NCI-H748 (cell line): ENCODE results near the gene TTYH3.
"Not testable (repeated sequence)": the region's sequence is repeated elsewhere in the genome, so short reads cannot be mapped to it uniquely, and the experiment has no call there.

ENCODE experiments used
- DNase-seq: peaks from one replicate; lab custom pipeline; 2025; ENCODE audit not compliant: unreplicated experiment; lab: John Stamatoyannopoulos, UW

The TTYH3 gene

DNA sequence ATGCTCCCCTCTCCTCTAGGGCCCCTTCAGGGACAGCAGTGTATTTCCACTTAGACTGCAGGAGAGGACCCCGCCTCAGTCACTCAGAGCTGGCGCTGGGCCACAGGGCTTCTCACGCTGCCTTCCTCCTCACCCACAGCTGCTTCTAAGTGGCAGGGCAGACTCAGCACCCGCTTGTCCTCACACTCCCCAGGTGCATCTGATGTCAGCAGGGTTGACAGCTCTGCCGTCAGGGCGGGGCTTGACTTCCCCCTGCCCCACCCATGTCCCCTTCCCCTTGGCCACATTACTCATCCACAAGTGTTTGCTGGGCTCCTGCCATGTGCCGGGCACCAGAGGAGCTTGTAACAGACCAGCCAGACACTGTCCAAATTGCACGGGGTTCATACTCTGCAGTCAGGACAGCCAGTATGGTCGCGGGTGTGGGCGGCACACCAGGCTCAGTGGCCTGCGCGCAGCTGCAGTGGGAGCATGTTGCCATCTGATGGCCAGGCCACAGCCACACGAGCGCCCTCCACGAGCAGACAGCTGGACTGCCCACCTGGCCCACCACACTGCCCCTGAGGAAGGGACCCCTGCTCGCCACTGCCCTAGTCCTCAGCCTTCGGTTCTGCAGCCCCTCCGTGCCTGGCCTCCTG lies 29.3 kb upstream of the TTYH3 start:
- DNase-seq = no peak

GRCh38 chr7:2603044-2603965 lies 28.5 kb upstream of the TTYH3 start:
- DNase-seq = no peak

DNA sequence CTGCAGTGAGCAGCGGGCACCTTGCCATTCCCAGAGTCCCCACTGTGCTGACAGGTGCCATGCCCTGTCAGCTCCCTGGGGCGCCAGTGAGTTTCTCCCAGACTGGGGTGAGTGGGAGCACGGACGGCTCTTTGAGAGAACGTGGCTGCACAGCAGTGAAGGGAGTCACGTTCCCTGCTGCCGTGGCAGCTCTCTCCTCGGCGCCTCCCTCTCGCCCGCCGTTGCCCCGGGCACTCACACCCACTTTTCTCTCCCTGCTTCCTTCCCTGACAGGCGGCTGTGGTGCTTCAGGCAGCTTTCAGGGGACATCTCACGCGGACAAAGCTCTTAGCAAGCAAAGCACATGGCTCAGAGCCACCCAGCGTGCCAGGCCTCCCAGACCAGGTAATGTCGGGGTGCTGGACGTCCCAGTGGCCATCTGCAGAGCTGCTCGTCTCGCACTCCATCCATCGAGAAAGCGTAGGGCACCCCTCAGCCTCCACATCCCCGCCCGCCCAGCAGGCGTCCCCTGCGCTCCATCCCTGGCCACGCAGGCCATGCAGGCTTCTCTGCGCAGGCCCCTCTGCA lies 27.1 kb upstream of the TTYH3 start:
- no peak for DNase-seq

DNA sequence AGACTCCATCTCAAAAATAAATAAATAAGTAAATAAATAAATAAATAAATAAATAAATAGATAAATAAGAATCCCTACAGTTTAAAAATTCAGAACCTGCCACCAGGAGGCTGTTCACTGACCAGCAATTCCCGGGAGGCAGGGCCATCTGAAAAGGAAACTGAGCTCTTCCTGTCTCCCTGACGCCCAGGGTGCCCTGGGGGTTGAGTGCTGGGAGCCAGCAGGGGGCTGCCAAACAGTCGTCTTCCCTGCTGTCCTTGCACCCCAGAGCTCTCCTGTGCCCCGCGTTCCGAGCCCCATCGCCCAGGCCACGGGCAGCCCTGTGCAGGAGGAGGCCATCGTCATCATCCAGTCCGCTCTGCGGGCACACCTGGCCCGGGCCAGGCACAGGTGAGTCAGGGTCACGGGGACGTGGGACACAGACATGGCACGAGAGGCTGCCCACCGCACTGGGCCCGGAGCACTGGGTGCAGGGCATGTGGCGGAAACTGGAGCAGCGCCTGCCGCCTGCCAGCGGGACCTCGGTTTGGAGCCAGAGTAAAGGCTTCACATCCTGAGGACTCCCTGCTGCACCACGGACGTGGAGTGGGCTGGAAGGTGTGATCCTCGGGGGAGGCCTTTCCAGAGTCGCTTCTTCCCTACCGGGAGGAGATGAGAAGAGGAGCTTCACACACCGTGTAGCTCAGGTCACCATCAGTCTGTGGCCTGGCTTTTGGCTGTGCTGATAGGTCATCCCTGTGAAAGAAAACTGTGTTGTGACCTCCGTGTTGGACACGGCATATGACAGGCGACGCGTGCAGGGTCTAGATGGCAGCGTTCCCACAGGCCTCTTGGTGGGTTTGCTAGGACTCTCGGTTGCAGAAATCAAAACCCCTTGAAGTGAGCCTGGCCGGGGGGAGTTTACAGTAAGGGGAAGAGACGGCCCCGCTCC lies 25.9 kb upstream of the TTYH3 start:
- DNase-seq = no peak

DNA sequence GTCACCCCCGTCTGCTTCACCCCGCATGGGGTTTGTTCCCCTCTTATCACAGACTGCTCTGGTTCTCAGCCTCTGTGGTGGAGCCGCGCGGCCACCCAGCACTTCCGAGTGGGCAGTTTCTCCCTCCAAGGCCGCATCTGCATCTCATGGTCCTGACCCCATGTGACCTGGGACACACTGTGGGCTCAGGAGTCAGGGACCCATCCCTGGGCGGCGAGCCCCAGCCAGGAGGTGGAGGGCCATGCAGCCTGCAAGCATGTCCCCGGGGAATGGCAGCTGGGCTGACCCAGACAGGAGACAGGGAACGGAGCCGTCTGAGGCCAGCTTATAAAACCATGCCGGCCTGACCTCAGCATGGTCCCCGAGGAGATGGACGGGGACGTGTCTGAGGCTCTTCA lies 25.2 kb upstream of the TTYH3 start:
- DNase-seq = no peak

GRCh38 chr7:2607122-2607922 lies 24.5 kb upstream of the TTYH3 start:
- DNase-seq = no peak

DNA sequence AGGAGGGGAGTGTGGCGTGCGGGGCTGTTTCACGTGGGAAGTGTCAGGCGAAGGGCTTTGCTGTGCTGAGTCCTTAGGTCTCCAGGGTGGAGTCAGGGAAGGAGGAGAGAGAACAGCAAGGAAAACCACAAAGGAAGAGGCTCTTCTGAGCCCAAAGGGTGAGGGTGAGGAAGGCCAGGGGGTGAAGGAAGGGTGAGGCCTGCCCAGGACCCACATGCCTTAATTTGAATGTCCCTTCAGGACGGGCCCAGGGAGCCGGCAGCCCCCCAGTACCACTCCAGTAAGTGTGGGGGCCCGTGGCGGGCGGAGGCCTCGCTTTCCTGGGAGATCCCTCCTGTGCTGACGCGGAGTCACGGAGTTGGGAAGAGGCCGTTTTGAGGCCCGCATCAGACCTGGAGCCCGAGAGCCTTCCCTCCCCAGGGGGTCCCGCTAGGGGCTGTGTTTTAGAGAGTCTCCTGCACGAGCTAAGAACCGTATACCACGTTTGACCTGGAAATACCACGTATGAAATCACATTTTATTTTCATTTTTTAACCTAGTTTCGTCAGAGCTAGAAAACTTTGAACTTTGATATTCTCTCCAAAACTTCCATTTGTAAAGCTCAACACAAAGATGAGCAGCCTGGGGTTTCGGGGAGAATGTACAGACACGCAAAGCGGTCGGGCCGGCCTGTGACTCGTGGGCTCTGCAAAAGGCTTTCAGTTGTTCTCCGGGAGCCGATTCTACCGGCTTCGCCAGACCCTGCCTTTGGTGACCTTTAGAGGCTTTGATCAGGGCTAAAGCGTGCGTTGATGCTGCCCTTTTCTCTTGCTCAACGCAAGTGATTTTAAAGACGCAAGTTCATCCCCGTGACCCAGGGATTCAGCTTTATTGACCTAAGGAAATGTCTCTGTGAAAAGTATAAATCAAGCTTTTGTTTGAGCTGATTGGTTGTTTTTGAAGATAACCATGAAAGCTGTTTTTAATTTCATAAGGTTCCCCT lies 23.6 kb upstream of the TTYH3 start:
- no peak for DNase-seq

DNA sequence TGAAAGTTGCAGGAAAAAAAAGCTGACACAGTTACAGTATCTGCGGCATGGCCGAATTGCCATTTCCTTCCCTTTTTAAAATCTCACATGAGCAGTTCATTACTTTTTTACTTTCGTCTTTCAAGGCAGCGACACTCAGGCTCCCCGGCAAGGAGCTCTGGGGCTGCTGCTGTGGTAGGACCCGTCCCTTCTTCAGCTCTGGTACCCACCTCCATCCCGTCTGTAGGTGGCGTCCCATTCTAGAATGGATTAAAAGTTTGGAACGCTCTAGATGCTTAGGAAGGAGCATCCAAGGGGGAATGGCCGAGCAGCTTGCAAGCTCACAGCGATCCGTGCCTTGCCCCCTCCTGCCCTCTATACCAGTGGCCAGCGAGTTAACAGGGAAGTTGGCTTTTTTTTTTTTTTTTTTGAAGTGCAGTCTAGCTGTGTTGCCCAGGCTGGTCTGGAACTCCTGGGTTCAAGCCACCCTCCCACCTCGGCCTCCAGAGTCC lies 22.8 kb upstream of the TTYH3 start:
- DNase-seq = no peak

DNA sequence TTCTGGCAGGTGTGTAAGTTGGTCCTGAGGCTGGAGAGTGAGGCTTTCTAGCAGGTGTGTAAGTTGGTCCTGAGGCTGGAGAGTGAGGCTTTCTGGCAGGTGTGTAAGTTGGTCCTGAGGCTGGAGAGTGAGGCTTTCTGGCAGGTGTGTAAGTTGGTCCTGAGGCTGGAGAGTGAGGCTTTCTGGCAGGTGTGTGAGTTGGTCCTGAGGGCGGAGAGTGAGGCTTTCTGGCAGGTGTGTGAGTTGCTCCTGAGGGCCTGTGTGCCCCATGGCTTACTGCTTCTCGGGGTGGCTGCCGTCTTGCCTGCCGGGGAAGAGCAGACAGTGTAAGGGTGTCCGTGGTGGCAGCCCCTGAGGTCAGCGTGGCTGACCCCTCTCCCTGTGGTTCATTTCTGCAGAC lies 22.1 kb upstream of the TTYH3 start:
- not testable (repeated sequence) for DNase-seq

DNA sequence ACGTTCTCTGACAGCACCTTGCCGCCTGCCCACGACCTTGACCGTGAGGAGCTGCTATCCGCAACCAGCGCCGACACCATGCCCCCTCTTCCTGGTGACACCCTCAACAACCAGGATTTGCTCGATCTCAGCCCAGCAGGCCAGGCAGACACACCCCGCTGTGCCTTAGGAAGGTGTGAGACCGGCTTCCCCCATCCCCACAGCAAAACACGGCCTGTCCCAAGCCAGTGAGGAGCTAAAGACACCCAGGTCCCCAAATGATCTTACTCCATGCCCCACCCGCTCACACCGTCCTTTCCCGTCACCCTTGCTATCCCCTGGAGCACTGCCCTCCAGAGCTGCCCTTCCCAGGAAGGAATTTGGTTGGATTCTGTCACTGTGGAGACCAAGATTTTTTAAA lies 21.3 kb upstream of the TTYH3 start:
- DNase-seq = no peak

DNA sequence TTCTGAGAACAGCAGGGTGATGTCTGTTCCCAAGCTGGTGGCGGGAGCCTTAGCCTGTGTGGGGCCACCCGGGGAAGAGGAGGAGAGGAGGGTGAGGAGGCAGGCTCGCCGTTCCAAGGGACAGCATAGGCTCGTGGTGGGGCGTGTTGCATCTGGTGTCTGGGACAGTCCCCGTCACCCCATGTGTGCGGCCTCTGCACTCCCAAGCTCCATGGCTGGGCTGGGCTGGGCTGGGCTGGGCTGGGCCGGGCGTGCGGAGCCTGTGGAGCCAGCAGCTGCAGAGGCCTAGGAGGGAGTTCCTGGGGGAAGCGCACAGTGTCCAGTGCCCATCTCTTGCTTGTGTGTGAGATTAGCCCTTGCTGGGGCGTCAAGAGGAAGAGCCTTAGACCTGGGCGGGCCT lies 20.9 kb upstream of the TTYH3 start:
- no peak for DNase-seq

DNA sequence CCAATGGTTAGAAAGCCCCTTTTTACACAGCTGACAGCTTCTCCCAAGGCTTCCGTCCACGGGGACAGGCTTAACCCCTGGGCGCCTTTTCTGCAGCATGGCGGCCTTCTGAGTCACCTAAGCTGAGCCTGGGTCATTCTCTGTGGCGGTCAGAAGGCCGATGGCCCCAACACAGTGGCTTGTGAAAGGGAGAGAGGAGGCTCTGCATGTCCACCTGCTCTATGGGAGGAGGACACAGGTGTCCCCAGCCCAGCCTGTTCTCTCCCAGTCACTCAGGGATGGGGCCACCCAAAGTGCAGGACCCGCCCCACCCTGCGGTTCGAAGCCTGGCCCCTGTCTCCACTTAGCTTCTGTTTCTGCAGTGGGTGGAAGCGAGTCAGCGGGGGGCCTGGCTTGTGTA lies 20.4 kb upstream of the TTYH3 start:
- DNase-seq = no peak

DNA sequence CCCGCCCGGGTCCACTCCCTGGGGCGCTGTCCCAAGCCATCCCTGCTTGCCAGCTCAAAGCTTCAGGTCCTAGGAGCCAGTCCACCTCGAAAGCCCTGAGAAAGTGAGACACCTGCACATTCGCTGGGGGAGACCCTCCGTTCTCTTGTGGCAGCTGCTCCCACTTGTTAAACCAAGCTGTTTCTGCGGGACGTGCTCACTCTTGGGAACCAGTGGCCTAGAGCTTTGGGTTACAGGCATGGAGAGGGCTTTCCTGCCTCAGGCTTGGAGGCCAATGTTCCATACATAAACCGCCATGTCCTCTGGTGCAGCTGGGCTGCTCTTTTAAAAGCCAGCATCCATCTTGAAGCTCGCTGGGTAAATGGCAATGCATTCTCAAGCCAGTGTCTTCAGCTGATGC lies 19.9 kb upstream of the TTYH3 start:
- DNase-seq = no peak

DNA sequence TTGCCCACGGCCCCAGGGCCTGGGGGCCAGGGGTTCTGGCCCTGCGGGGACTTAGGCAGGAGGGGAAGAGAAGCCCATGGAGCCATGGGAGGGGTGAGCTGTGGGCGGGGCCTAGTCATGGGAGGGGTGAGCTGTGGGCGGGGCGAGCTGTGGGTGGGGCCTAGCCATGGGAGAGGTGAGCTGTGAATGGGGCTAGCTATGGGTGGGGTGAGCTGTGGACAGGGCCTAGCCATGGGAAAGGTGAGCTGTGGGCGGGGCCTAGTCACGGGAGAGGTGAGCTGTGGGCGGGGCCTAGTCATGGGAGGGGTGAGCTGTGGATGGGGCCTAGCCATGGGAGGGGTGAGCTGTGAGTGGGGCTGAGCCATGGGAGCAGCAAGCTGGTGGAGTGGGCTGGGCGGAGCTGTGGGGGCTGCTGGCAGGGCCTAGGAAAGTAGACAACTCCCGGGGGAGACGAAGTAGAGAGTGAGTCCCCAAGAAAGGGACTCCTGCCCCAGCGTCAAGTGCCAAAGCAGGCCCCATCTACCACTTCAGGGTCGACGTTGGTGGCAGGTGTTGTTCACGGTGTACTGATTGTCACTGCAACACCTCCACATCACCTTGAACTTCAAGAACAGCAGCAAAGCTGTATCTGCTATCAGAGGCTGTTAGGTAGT lies 19.2 kb upstream of the TTYH3 start:
- DNase-seq = peak; percentile 46

DNA sequence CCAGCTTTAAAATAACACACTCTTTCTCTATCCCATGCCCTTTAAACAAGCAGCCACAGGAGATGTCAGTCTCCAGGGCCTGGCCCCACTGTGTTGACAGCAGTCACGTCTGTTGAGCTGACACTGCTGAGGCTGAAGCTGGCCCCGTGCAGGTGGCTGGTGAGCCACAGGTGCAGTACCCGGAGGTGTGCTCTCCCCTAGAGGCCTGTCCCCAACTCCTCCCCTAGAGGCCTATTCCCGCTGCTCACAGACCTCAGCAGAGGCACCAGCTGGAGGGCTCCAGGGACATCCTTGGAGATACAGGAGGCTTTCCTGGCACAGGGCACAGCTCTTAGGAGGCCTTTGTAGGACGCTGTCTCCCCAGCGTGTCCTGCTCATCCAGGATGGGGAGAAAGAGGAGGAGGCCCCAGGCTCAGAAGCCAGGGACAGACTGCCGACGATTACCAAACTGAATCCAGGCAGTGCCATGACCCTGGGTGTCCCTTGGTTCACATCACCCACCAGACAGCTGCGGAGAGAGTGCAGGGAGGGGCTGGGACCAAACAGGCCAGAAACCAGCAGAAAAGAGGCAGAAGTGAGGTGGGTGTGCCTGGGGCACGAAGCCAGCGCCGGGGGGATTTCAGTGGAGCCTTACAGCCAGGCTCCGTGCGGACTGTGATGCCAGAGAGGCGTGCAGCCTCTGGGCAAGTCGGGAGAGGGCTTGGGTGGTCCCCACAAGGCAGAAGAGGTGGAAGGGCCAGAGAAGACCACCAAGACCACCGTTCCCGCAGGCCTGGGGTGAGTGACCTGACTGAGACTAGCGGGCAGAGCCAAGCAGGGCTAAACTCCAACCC lies 18.5 kb upstream of the TTYH3 start:
- no peak for DNase-seq

DNA sequence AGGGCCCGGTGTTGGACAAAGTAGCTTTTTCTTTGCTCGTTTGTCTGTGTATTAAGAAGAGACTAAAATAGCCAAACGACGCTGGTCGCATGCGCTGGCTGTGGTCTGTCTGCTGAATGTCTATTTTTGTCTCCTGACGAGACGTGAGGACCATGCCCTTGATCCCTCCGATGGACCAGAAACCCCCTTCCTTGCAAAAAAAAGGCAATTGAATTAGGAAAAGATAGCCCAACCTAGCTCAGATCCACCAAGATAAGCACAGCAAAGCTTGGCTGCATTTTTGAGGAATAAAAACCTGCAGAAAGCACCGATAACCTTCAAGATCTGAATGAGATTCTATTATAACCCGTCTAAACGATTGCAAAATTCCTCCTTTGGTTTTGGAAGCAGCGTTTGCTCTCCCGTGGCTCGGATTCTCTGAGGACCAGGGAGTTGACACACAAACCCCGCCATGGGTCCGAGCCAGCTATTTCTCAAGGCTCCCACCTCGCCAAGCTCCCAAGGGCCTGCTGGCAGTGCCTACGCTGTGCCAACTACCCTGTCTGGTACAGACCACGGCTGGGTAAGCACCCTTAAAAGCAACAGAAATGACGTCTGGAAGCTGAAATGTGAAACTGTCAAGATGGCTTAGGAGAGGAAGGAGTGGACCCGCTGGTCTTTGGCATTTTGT lies 17.7 kb upstream of the TTYH3 start:
- DNase-seq = no peak
